IMR-90 (cell line): ENCODE data around the gene VDR.

Source experiments
- BHLHE40 ChIP-seq: fragments of 150-350 bp; IDR thresholded peaks from 2 replicates; pipeline ENCODE4 v1.6.1; 2016; ENCODE audit warnings: mild to moderate bottlenecking, low read depth, low read length
- CHD1 ChIP-seq: IDR thresholded peaks from 2 replicates; pipeline ENCODE4 v1.6.1; 2012; ENCODE audit warnings: low read depth, low read length, improper control_type of control experiment
- FOS ChIP-seq: fragments of 150-350 bp; IDR thresholded peaks from 2 replicates; pipeline ENCODE4 v1.6.1; 2016; ENCODE audit warnings: low read depth, low read length
- MAFK ChIP-seq: IDR thresholded peaks from 2 replicates; pipeline ENCODE4 v1.6.1; 2012; ENCODE audit warnings: low read depth, low read length, improper control_type of control experiment
- MXI1 ChIP-seq: IDR thresholded peaks from 2 replicates; pipeline ENCODE4 v1.6.1; 2012; ENCODE audit warnings: low read depth, mild to moderate bottlenecking, low read length, moderate library complexity, borderline replicate concordance
- POLR2A ChIP-seq: IDR thresholded peaks from 2 replicates; pipeline ENCODE4 v1.6.1; 2012; ENCODE audit warnings: mild to moderate bottlenecking, low read depth, low read length
- RAD21 ChIP-seq: IDR thresholded peaks from 2 replicates; pipeline ENCODE4 v1.6.1; 2012; ENCODE audit warnings: low read length, improper control_type of control experiment
- RCOR1 ChIP-seq: IDR thresholded peaks from 2 replicates; pipeline ENCODE4 v1.6.1; 2012; ENCODE audit warnings: mild to moderate bottlenecking, low read length, improper control_type of control experiment; ENCODE audit not compliant: insufficient replicate concordance
- RFX5 ChIP-seq: IDR thresholded peaks from 2 replicates; pipeline ENCODE4 v1.8.0; 2012; ENCODE audit warnings: low read depth, mild to moderate bottlenecking, low read length, moderate library complexity
- SMC3 ChIP-seq: fragments of 150-350 bp; IDR thresholded peaks from 2 replicates; pipeline ENCODE4 v1.6.1; 2016; ENCODE audit warnings: low read depth, mild to moderate bottlenecking, antibody characterized with exemption, low read length, moderate library complexity
- TF ChIP-seq, protein P1 (sequence below): conservative IDR thresholded peaks from 2 replicates; pipeline ENCODE4 v1.5.1; 2012; ENCODE audit warnings: mild to moderate bottlenecking, low read depth, low read length, improper control_type of control experiment
- TF ChIP-seq, protein P2 (sequence below): fragments of 150-350 bp; IDR thresholded peaks from 2 replicates; pipeline ENCODE4 v1.6.1; 2017; ENCODE audit warnings: mild to moderate bottlenecking, antibody characterized with exemption, low read length, low read depth

DNA sequence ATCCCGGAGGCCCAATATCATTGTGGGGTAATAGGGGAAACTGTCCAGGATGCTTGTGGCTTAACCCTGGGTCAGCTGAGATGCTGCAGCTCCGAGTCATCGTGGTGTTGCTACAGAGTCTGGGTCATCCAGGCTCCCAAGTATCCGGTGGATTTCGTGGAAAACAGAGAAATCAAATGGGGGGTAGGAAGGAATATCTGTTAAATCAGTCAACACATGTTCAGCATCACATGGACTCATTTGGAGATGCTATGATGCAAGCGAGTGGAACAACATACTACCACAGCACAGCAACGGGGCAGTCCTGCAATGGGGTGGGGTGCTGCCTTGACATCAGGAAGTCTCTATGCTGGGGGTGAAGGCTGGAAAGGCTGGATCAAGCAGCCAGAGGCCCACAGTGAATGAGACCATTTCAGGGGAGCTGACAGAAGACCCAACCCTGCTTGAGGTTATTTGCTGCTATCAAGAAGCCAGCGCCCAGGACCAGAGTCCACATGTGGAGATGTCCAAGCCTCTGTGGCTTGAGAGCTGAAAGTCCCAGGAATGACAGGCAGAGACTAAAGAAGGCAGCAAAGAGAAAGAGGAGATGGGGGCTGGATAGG, 22.9 kb downstream of the VDR start:
- no peak for TF ChIP-seq RFX5
- no peak for TF ChIP-seq POLR2A
- TF ChIP-seq RAD21: no peak; the same call in 1 of the 2 replicates
- TF ChIP-seq, protein P1, sequence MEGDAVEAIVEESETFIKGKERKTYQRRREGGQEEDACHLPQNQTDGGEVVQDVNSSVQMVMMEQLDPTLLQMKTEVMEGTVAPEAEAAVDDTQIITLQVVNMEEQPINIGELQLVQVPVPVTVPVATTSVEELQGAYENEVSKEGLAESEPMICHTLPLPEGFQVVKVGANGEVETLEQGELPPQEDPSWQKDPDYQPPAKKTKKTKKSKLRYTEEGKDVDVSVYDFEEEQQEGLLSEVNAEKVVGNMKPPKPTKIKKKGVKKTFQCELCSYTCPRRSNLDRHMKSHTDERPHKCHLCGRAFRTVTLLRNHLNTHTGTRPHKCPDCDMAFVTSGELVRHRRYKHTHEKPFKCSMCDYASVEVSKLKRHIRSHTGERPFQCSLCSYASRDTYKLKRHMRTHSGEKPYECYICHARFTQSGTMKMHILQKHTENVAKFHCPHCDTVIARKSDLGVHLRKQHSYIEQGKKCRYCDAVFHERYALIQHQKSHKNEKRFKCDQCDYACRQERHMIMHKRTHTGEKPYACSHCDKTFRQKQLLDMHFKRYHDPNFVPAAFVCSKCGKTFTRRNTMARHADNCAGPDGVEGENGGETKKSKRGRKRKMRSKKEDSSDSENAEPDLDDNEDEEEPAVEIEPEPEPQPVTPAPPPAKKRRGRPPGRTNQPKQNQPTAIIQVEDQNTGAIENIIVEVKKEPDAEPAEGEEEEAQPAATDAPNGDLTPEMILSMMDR: no peak
- TF ChIP-seq RCOR1: peak; percentile 90
- TF ChIP-seq BHLHE40: peak; percentile 60
- TF ChIP-seq MXI1: 0 out of 2 replicates have a peak, but pooled peaks have one; percentile 28
- TF ChIP-seq CHD1: no peak
- TF ChIP-seq, protein P2, sequence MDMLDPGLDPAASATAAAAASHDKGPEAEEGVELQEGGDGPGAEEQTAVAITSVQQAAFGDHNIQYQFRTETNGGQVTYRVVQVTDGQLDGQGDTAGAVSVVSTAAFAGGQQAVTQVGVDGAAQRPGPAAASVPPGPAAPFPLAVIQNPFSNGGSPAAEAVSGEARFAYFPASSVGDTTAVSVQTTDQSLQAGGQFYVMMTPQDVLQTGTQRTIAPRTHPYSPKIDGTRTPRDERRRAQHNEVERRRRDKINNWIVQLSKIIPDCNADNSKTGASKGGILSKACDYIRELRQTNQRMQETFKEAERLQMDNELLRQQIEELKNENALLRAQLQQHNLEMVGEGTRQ: 0 out of 2 replicates have a peak, but pooled peaks have one; percentile 14
- TF ChIP-seq SMC3: no peak
- no peak for TF ChIP-seq MAFK
- TF ChIP-seq FOS: peak; percentile 96
